Kidney (tissue), 14 donors: ENCODE data around the gene MYH15. TPM values are rescaled to one million over a fixed set of nuclear protein-coding genes. Genes with fewer than 3 reads are reported as not detected.

ENCODE experiments used
- DNase-seq, 5 donors: peaks; one replicate each; pipeline ENCODE4 v3.0.0-alpha.2; 2013 to 2020
- FAIRE-seq: peaks from 2 replicates; lab custom pipeline; 2012; peaks lifted over from hg19 to GRCh38; lab: Jason Lieb, UNC
- H3K27ac ChIP-seq, 2 donors: one replicate each; pipeline ENCODE4 v1.7.0; 2013; ENCODE audit warnings: low read depth in 2 of 2, low read length in 2 of 2, inconsistent platforms in 1 of 2
- H3K27me3 ChIP-seq: one replicate; pipeline ENCODE4 v1.7.1; 2013; ENCODE audit warnings: low read length, inconsistent platforms; ENCODE audit not compliant: control insufficient read depth, insufficient read depth
- H3K36me3 ChIP-seq, 3 donors: one replicate each; pipeline versions ENCODE4 v1.7.0 to v1.7.1; 2013; ENCODE audit warnings: low read length in 3 of 3, control low read depth in 1 of 3, inconsistent platforms in 1 of 3; ENCODE audit not compliant: insufficient read depth in 3 of 3, control insufficient read depth in 2 of 3
- H3K4me1 ChIP-seq, 3 donors: one replicate each; pipeline versions ENCODE4 v1.7.0 to v1.7.1; 2013; ENCODE audit warnings: low read length in 3 of 3, inconsistent platforms in 1 of 3, low read depth in 1 of 3; ENCODE audit not compliant: control insufficient read depth in 2 of 3, insufficient read depth in 2 of 3
- H3K4me3 ChIP-seq, 3 donors: one replicate each; pipeline versions ENCODE4 v1.7.0 to v1.8.1; 2013; ENCODE audit warnings: low read length in 3 of 3, control low read depth in 1 of 3, inconsistent platforms in 1 of 3
- H3K9ac ChIP-seq, 3 donors: one replicate each; pipeline versions ENCODE4 v1.7.0 to v1.7.1; 2013; ENCODE audit warnings: low read length in 3 of 3, control low read depth in 1 of 3, inconsistent platforms in 1 of 3
- H3K9me3 ChIP-seq, 3 donors: one replicate each; pipeline versions ENCODE4 v1.7.0 to v1.7.1; 2013; ENCODE audit warnings: low read length in 3 of 3, control low read depth in 1 of 3, inconsistent platforms in 1 of 3; ENCODE audit not compliant: control insufficient read depth in 2 of 3, insufficient read depth in 1 of 3
- intact Hi-C: fragments of 100-400 bp; cut with DNase I; formaldehyde crosslinking; loops from one replicate; pipeline ENCODE4 v1.11.1; 2022
- polyA plus RNA-seq: library from polyadenylated mRNA; stranded (reverse); fragments of 350-450 nt; fragmentation: Illumina TruSeq; extraction: RNeasy Lipid Tissue Mini Kit (QIAGEN cat#74804); gene quantifications from one replicate; pipeline ENCODE4 v1.2.3, GENCODE V29; 2014; ENCODE audit warnings: low read depth, low replicate concordance; ENCODE audit not compliant: insufficient read depth
- total RNA-seq: library from RNA; stranded (reverse); fragmentation: NEBNext Ultra II Directional; extraction: Animal tissue kit (Norgen Biotek cat#: 25700); gene quantifications from one replicate; pipeline ENCODE4 v1.2.1, GENCODE V29; 2021
- TF ChIP-seq, protein P1 (sequence below): IDR thresholded peaks from 3 replicates; pipeline ENCODE4 v1.5.1; 2012; ENCODE audit warnings: mild to moderate bottlenecking, moderate library complexity, borderline replicate concordance; ENCODE audit not compliant: insufficient read depth; ENCODE audit errors: extremely low read depth
- donor health status: control.
- donor health status: control.
- donor health status: control.
- donor health status: control.
- donor health status: control.
- donor health status: DM: yes; HTN: yes; CAD: no.
- donor health status: Normal renal cell carcinoma (clear cell type).

MYH15 gene
- total and polyA plus RNA-seq, 2 donors from 2014 or later: 0.44 TPM; not detected in 1

DNA sequence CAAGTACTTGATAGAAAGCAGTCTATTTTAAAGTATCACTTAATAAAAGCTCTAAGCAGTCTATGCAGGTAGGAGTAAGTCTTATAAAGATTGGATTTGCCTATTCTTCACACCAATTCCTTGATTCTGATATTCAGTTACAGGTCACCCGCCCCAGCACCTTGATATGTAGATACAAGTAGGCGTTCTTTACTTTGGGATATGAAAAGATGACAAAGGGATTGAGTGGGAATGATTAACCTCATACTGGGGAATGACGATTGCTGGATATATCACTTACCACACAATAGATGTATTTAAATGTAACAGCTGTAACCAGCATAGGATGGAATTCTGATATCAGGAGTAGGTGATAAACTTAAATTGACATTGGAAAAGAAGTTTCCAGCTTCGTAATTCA, 166.9 kb downstream of the MYH15 start:
- no peak overlapping the region for H3K9ac ChIP-seq
- intact Hi-C loops: no loop called here
- H3K9me3 ChIP-seq: no peaks in the 10 kb centered on the region
- TF ChIP-seq, protein P1, sequence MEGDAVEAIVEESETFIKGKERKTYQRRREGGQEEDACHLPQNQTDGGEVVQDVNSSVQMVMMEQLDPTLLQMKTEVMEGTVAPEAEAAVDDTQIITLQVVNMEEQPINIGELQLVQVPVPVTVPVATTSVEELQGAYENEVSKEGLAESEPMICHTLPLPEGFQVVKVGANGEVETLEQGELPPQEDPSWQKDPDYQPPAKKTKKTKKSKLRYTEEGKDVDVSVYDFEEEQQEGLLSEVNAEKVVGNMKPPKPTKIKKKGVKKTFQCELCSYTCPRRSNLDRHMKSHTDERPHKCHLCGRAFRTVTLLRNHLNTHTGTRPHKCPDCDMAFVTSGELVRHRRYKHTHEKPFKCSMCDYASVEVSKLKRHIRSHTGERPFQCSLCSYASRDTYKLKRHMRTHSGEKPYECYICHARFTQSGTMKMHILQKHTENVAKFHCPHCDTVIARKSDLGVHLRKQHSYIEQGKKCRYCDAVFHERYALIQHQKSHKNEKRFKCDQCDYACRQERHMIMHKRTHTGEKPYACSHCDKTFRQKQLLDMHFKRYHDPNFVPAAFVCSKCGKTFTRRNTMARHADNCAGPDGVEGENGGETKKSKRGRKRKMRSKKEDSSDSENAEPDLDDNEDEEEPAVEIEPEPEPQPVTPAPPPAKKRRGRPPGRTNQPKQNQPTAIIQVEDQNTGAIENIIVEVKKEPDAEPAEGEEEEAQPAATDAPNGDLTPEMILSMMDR: no peak
- no peaks in the 10 kb centered on the region for H3K36me3 ChIP-seq
- peaks cover 0 to 4% (median 2%) of the 10 kb centered on the region in 3 donors for H3K4me1 ChIP-seq
- no peak overlapping the region for H3K4me3 ChIP-seq
- no peak for FAIRE-seq
- no peak overlapping the region for H3K27ac ChIP-seq
- no peaks in the 10 kb centered on the region for H3K27me3 ChIP-seq
- no peak for DNase-seq

DNA sequence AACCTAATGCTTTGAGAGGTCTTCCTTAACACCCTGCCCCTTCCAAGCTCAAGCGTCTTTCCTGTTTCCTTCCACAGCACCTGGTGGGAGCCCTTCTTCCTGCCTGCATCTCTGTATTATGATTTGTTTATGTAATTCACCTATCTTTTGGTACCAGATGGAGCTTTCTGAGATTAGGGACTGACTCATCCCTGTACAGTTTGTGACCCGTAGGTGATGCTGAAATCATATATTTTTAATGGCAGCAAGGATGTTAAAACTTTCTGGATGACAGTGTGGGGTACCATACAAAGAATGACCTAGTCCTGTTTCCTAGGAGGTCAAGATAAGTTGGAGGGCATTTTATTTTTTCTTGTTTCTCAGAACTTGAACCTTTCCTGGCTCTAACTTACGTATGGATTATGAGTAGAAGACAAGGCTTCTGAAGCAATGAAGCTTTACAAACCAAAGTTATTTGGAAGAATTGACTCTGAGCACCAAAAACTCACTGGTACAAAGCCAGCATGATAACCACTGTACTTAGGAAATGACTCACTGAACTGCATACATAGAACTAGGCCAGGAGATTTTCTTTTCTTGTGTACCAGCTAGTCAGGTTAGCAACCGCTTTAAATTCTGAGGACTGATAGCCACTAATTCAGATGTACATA, 167.4 kb downstream of the MYH15 start:
- TF ChIP-seq, protein P1: no peak
- Histone ChIP-seq H3K36me3 (no peaks in the 10 kb centered on the region), H3K9ac (no peak overlapping the region), H3K27ac (no peak overlapping the region), H3K4me3 (no peak overlapping the region), H3K27me3 (no peaks in the 10 kb centered on the region), H3K9me3 (no peaks in the 10 kb centered on the region), H3K4me1 (peaks cover 0 to 7% (median 2%) of the 10 kb centered on the region in 3 donors)
- intact Hi-C loops: no loop called here
- FAIRE-seq (no peak), DNase-seq (no peak)

DNA sequence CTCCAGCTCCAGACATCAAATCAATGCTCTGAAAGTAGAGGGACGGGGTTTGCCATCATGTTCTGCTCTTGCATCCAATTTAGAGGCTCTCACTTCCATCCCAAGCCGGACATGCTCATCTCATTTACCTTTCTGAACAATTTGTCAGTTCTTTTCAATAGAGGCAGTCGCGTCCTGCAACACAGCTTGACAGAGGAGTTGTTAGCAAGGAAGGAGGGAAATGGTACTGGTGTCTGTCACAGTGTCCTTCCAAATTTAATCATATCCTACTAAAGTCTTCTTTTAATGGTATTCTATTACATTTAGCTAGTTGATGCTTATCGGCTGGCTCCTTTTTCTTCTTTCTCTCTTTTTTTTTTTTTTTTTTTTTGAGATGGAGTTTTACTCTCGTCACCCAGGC, 168.5 kb downstream of the MYH15 start:
- Histone ChIP-seq H3K27me3 (no peaks in the 10 kb centered on the region), H3K4me1 (peaks cover 0 to 7% (median 2%) of the 10 kb centered on the region in 3 donors), H3K36me3 (no peaks in the 10 kb centered on the region), H3K4me3 (no peak overlapping the region), H3K27ac (no peak overlapping the region), H3K9ac (no peak overlapping the region), H3K9me3 (no peaks in the 10 kb centered on the region)
- intact Hi-C loops: no loop called here
- TF ChIP-seq, protein P1: no peak
- FAIRE-seq (no peak), DNase-seq (no peak)
